GM12878 (cell line): Measurements from ENCODE around the gene PRODH. TPM values are rescaled to one million over a fixed set of nuclear protein-coding genes. Genes with fewer than 3 reads are reported as not detected.

ENCODE experiments used
- ATAC-seq: fragments of 200-7000 bp; cut with Tn5 transposase; 3 replicates; pipeline ENCODE4 v1.9.1; 2020; ENCODE audit warnings: mild to moderate bottlenecking, moderate library complexity
- BruUV-seq: library from RNA; stranded (reverse); fragments of 400-500 nt; replicated peaks from 2 replicates; lab custom pipeline; 2021; lab: Mats Ljungman, UMichigan
- CTCF ChIA-PET: fragments of 300-600 bp; sonication (Branson Sonifier 250); formaldehyde crosslinking; extraction: SDS; loops from one replicate; lab custom pipeline; 2021; ENCODE audit warnings: inconsistent platforms; lab: Yijun Ruan, JAX
- POLR2A ChIA-PET: fragments of 350-600 bp; formaldehyde crosslinking; extraction: SDS; loops from one replicate; lab custom pipeline; 2021; ENCODE audit warnings: inconsistent platforms; lab: Charles Lee
- RAD21 ChIA-PET: fragments of 300-600 bp; sonication (Branson Sonifier 250); formaldehyde crosslinking; loops from one replicate; lab custom pipeline; 2023; ENCODE audit warnings: antibody characterized with exemption; ENCODE audit not compliant: unreplicated experiment; lab: Charles Lee
- SMC1A ChIA-PET: fragments of 300-600 bp; sonication (Branson Sonifier 250); formaldehyde crosslinking; loops from one replicate; lab custom pipeline; 2023; ENCODE audit not compliant: unreplicated experiment, uncharacterized antibody; lab: Charles Lee
- DNase-seq: peaks from one replicate; pipeline ENCODE4 v3.0.0-alpha.2; 2011; ENCODE audit warnings: low read depth, low spot score
- FAIRE-seq: peaks from 3 replicates; lab custom pipeline; 2011; peaks lifted over from hg19 to GRCh38; lab: Jason Lieb, UNC
- H2AFZ ChIP-seq: 2 replicates; pipeline ENCODE4 v1.6.0; 2011; ENCODE audit warnings: low read depth, low read length, control low read depth; ENCODE audit not compliant: control insufficient read depth
- H3K27ac ChIP-seq: 2 replicates; pipeline ENCODE4 v1.5.1; 2011; ENCODE audit warnings: control low read depth; ENCODE audit not compliant: control insufficient read depth, insufficient read depth
- H3K27me3 ChIP-seq, 2 experiments: replicated peaks in 1 of 2; 2 replicates each; pipeline versions ENCODE4 v1.6.0 to v1.6.1; 2011; ENCODE audit warnings: low read length in 1 of 2; ENCODE audit not compliant: control insufficient read depth in 2 of 2, insufficient read depth in 2 of 2
- H3K36me3 ChIP-seq, 2 experiments: 2 replicates each; pipeline ENCODE4 v1.5.1; 2011; ENCODE audit warnings: low read length in 1 of 2; ENCODE audit not compliant: control insufficient read depth in 2 of 2, insufficient read depth in 2 of 2
- H3K4me1 ChIP-seq: 2 replicates; pipeline ENCODE4 v1.6.1; 2011; ENCODE audit warnings: mild to moderate bottlenecking, low read length, moderate library complexity, mixed read lengths; ENCODE audit not compliant: control insufficient read depth, insufficient read depth
- H3K4me2 ChIP-seq: 2 replicates; pipeline ENCODE4 v1.6.0; 2011; ENCODE audit warnings: control low read depth; ENCODE audit not compliant: control insufficient read depth, insufficient read depth
- H3K4me3 ChIP-seq: fragments of 200-600 bp; sonication (generic); 2 replicates; pipeline ENCODE4 v1.5.1; 2016
- H3K79me2 ChIP-seq: 2 replicates; pipeline ENCODE4 v1.6.0; 2011; ENCODE audit warnings: low read length; ENCODE audit not compliant: control insufficient read depth, insufficient read depth
- H3K9ac ChIP-seq: 2 replicates; pipeline ENCODE4 v1.8.0; 2011; ENCODE audit warnings: low read length, control low read depth, mixed read lengths; ENCODE audit not compliant: control insufficient read depth, insufficient read depth
- H3K9me3 ChIP-seq: replicated peaks from 3 replicates; pipeline ENCODE4 v1.5.1; 2011; ENCODE audit warnings: mild to moderate bottlenecking, low read length; ENCODE audit not compliant: control insufficient read depth, insufficient read depth
- H4K20me1 ChIP-seq: 2 replicates; pipeline ENCODE4 v1.6.0; 2011; ENCODE audit not compliant: control insufficient read depth, insufficient read depth
- HCFC1 ChIP-seq: fragments of 150-350 bp; IDR thresholded peaks from 2 replicates; pipeline ENCODE4 v1.6.1; 2014; ENCODE audit warnings: low read length
- HDAC2 ChIP-seq: fragments of 200-600 bp; sonication (generic); IDR thresholded peaks from 2 replicates; pipeline ENCODE4 v1.6.1; 2017
- IRF3 ChIP-seq: fragments of 450-650 bp; IDR thresholded peaks from 2 replicates; pipeline ENCODE4 v1.6.1; 2014; ENCODE audit warnings: mild to moderate bottlenecking
- KAT2A ChIP-seq: conservative IDR thresholded peaks from 2 replicates; pipeline ENCODE4 v1.6.1; 2011; ENCODE audit warnings: low read depth, low read length; ENCODE audit not compliant: control insufficient read depth
- MXI1 ChIP-seq: fragments of 150-350 bp; IDR thresholded peaks from 2 replicates; pipeline ENCODE4 v1.6.1; 2011; ENCODE audit warnings: low read depth, mild to moderate bottlenecking, inconsistent platforms, low read length, improper control_type of control experiment
- NFXL1 ChIP-seq: fragments of 450-650 bp; IDR thresholded peaks from 2 replicates; pipeline ENCODE4 v1.6.1; 2017; ENCODE audit warnings: antibody characterized with exemption, mild to moderate bottlenecking, borderline replicate concordance
- NR2C1 ChIP-seq: fragments of 450-650 bp; IDR thresholded peaks from 2 replicates; pipeline ENCODE4 v1.6.1; 2017; ENCODE audit warnings: antibody characterized with exemption, mild to moderate bottlenecking, moderate library complexity
- RELA ChIP-seq: fragments of 450-650 bp; IDR thresholded peaks from 2 replicates; pipeline ENCODE4 v1.8.0; 2014; ENCODE audit warnings: borderline replicate concordance; ENCODE audit not compliant: partially characterized antibody
- SPI1 ChIP-seq: IDR thresholded peaks from 2 replicates; pipeline ENCODE4 v1.6.1; 2011; ENCODE audit warnings: low read depth, mild to moderate bottlenecking, low read length, moderate library complexity, borderline replicate concordance; ENCODE audit not compliant: insufficient read depth
- USF1 ChIP-seq: IDR thresholded peaks from 2 replicates; pipeline ENCODE4 v1.6.1; 2011; ENCODE audit warnings: borderline replicate concordance, low read depth, mild to moderate bottlenecking, moderate library complexity, mixed read lengths, low read length; ENCODE audit not compliant: insufficient read depth; ENCODE audit errors: extremely low read length
- YBX1 ChIP-seq: fragments of 450-650 bp; IDR thresholded peaks from 2 replicates; pipeline ENCODE4 v1.6.1; 2016; ENCODE audit warnings: antibody characterized with exemption
- ZBED1 ChIP-seq: IDR thresholded peaks from 2 replicates; pipeline ENCODE4 v1.6.1; 2016; ENCODE audit warnings: borderline replicate concordance
- ZNF24 ChIP-seq: fragments of 450-650 bp; IDR thresholded peaks from 2 replicates; pipeline ENCODE4 v1.6.1; 2017; ENCODE audit warnings: antibody characterized with exemption, mild to moderate bottlenecking
- ZNF687 ChIP-seq: fragments of 450-650 bp; IDR thresholded peaks from 2 replicates; pipeline ENCODE4 v1.6.1; 2017; ENCODE audit warnings: mild to moderate bottlenecking, moderate library complexity
- WGBS: methylation state at CpG from one replicate; pipeline ENCODE4 v1.1.6; 2016; ENCODE audit warnings: low lambda C conversion rate; ENCODE audit not compliant: insufficient replicate concordance, insufficient coverage; ENCODE audit errors: missing lambda C conversion rate; 5-methylcytosine and 5-hydroxymethylcytosine counted together
- in situ Hi-C: fragments of 300-500 bp; cut with MboI; formaldehyde crosslinking; loops from 9 replicates; pipeline ENCODE4 v1.14.3; 2018; ENCODE audit warnings: mixed read lengths
- intact Hi-C: fragments of 100-400 bp; cut with micrococcal nuclease; formaldehyde crosslinking; loops from one replicate; pipeline ENCODE4 v1.14.2; 2022; ENCODE audit not compliant: unreplicated experiment
- polyA plus RNA-seq, 11 experiments: library from polyadenylated mRNA; depleted of rRNA in 4 of 11; unstranded in 6 of 11; stranded (reverse) in 5 of 11; fragments of >200 nt; fragmentation: Nextera tagmentation in 4 of 11; fragmentation: Illumina TruSeq in 1 of 11; extraction: Ambion mirVana in 4 of 11; extraction: Trizol in 1 of 11; gene quantifications; 1 replicate in 1 of 11; 2 replicates in 10 of 11; pipeline versions ENCODE4 v1.2.1 to v1.2.3, GENCODE V29; 2011 to 2016; ENCODE audit warnings: inconsistent platforms in 2 of 11, missing spikeins in 2 of 11, low read depth in 1 of 11
- total RNA-seq, 4 experiments: library from RNA; depleted of rRNA in 3 of 4; stranded (reverse); fragments of >200 nt in 3 of 4; fragmentation: Illumina TruSeq in 1 of 4; extraction: Trizol in 1 of 4; gene quantifications; 2 replicates each; pipeline versions ENCODE4 v1.2.1 to v1.2.3, GENCODE V29; 2013 to 2021
- TF ChIP-seq, protein P1 (sequence below): fragments of 450-650 bp; IDR thresholded peaks from 2 replicates; pipeline ENCODE4 v1.6.1; 2017; ENCODE audit warnings: mild to moderate bottlenecking

The PRODH gene
- total and polyA plus RNA-seq, 10 of the 15 experiments (the other 5 are each of a cell fraction or from before 2014, with no cell fraction given) = 0.03 to 0.10 (median 0.07) TPM; not detected in 6

GRCh38 chr22:18929459-18929858, 6.6 kb downstream of the PRODH start:
- POLR2A ChIA-PET = no interaction called here
- FAIRE-seq = no peak
- intact Hi-C loops = no loop called here
- TF ChIP-seq HDAC2 (no peak), ZNF24 (no peak), KAT2A (no peak), NFXL1 (no peak), USF1 (no peak), HCFC1 (no peak), MXI1 (no peak), ZNF687 (no peak), ZBED1 (no peak), IRF3 (no peak), NR2C1 (no peak), SPI1 (no peak), YBX1 (no peak), RELA (no peak)
- TF ChIP-seq, protein P1, sequence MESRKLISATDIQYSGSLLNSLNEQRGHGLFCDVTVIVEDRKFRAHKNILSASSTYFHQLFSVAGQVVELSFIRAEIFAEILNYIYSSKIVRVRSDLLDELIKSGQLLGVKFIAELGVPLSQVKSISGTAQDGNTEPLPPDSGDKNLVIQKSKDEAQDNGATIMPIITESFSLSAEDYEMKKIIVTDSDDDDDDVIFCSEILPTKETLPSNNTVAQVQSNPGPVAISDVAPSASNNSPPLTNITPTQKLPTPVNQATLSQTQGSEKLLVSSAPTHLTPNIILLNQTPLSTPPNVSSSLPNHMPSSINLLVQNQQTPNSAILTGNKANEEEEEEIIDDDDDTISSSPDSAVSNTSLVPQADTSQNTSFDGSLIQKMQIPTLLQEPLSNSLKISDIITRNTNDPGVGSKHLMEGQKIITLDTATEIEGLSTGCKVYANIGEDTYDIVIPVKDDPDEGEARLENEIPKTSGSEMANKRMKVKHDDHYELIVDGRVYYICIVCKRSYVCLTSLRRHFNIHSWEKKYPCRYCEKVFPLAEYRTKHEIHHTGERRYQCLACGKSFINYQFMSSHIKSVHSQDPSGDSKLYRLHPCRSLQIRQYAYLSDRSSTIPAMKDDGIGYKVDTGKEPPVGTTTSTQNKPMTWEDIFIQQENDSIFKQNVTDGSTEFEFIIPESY = no peak

More at GRCh38 chr22:18929459-18929858, 6.6 kb downstream of the PRODH start:
- WGBS = no CpG with 5 or more reads among the region's 5 CpGs
- Histone ChIP-seq H3K9me3 (no peaks in the 10 kb centered on the region), H3K27ac (no peak overlapping the region), H3K9ac (no peak overlapping the region), H3K4me2 (no peak overlapping the region), H3K36me3 (no peaks in the 10 kb centered on the region), H3K4me3 (no peak overlapping the region), H3K27me3 (no peaks in the 10 kb centered on the region), H2AFZ (no peak overlapping the region), H4K20me1 (no peaks in the 10 kb centered on the region), H3K79me2 (no peaks in the 10 kb centered on the region), H3K4me1 (no peaks in the 10 kb centered on the region)
- in situ Hi-C loops = no loop called here
- DNase-seq = no peak
- CTCF ChIA-PET = no interaction called here
- SMC1A ChIA-PET = no interaction called here
- no TSS peak for BruUV-seq
- RAD21 ChIA-PET = no interaction called here
- no peak for ATAC-seq
